Ishikawa (cell line): ENCODE data around the gene NFATC1.

Experiments used
- CEBPB ChIP-seq: IDR thresholded peaks from 2 replicates; pipeline ENCODE4 v1.6.1; 2012
- CREB1 ChIP-seq: IDR thresholded peaks from 2 replicates; pipeline ENCODE4 v1.6.1; 2012; ENCODE audit warnings: low read depth
- EGR1 ChIP-seq: IDR thresholded peaks from 2 replicates; pipeline ENCODE4 v1.6.1; 2012
- EP300 ChIP-seq: IDR thresholded peaks from 2 replicates; pipeline ENCODE4 v1.6.1; 2012; ENCODE audit warnings: borderline replicate concordance
- FOXM1 ChIP-seq: IDR thresholded peaks from 2 replicates; pipeline ENCODE4 v1.6.1; 2012; ENCODE audit warnings: low read depth, borderline replicate concordance
- NFIC ChIP-seq: IDR thresholded peaks from 2 replicates; pipeline ENCODE4 v1.6.1; 2012
- RAD21 ChIP-seq: IDR thresholded peaks from 2 replicates; pipeline ENCODE4 v1.6.1; 2012; ENCODE audit warnings: low read depth
- TAF1 ChIP-seq: IDR thresholded peaks from 2 replicates; pipeline ENCODE4 v1.6.1; 2012; ENCODE audit warnings: low read depth, mild to moderate bottlenecking
- TCF12 ChIP-seq: IDR thresholded peaks from 2 replicates; pipeline ENCODE4 v1.6.1; 2012; ENCODE audit warnings: low read depth
- TEAD4 ChIP-seq: IDR thresholded peaks from 2 replicates; pipeline ENCODE4 v1.6.1; 2012
- YY1 ChIP-seq: IDR thresholded peaks from 2 replicates; pipeline ENCODE4 v1.6.1; 2012; ENCODE audit warnings: low read depth
- TF ChIP-seq, protein P1 (sequence below): IDR thresholded peaks from 2 replicates; pipeline ENCODE4 v1.6.1; 2012
- TF ChIP-seq, protein P2 (sequence below): IDR thresholded peaks from 2 replicates; pipeline ENCODE4 v1.6.1; 2012
- TF ChIP-seq, protein P3 (sequence below): IDR thresholded peaks from 2 replicates; pipeline ENCODE4 v1.6.1; 2012; ENCODE audit warnings: low read depth, mild to moderate bottlenecking

DNA sequence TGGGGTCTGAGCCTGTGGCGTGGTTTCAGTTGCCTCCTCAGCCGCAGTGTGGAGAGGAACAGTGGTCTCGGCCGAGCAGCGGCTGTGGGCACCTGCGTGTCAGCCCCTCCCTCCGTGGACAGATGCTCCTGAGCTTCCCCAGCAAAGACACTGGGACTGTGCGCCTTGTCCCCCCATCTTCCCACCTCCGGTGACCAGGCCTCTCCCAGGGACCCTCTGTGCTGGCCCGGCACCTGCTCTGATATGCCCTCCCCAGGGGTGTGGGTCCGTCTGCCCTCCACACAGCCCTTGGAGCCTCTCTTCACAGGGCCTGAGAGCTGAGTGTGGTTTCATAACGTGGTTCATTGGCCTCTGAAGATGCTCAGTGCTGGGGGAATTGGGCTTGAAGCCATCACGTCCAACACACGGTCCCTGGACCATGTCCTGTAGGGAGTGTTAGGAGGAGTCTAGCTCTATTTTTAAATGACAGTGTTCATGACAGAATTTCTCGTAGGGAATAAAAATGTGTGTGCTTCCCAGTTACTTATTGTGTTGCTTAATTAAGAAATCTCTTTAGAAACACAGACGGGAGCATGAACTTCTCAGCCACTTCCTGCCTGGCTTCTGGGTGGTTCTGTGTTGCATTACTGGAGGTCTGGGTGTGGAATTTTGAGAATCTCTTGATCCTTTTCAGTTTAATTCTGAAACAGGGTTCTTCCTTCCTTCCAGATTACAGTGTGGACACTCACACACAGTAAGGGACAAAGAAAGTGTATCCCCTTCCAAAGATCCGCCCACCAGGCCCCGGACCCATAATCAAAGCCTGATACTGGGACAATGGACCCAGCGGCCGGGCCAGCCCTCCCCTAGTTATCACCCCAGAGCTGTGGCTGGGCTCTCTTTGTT, 110.7 kb downstream of the NFATC1 start:
- TF ChIP-seq FOXM1, result no peak
- TF ChIP-seq YY1, result no peak
- TF ChIP-seq RAD21, result no peak
- no peak for TF ChIP-seq TAF1
- TF ChIP-seq, protein P1, sequence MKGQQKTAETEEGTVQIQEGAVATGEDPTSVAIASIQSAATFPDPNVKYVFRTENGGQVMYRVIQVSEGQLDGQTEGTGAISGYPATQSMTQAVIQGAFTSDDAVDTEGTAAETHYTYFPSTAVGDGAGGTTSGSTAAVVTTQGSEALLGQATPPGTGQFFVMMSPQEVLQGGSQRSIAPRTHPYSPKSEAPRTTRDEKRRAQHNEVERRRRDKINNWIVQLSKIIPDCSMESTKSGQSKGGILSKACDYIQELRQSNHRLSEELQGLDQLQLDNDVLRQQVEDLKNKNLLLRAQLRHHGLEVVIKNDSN, result no peak
- TF ChIP-seq, protein P2, sequence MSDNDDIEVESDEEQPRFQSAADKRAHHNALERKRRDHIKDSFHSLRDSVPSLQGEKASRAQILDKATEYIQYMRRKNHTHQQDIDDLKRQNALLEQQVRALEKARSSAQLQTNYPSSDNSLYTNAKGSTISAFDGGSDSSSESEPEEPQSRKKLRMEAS, result no peak
- no peak for TF ChIP-seq EP300
- TF ChIP-seq CEBPB, result no peak
- TF ChIP-seq TCF12, result no peak
- TF ChIP-seq EGR1, result no peak
- TF ChIP-seq, protein P3, sequence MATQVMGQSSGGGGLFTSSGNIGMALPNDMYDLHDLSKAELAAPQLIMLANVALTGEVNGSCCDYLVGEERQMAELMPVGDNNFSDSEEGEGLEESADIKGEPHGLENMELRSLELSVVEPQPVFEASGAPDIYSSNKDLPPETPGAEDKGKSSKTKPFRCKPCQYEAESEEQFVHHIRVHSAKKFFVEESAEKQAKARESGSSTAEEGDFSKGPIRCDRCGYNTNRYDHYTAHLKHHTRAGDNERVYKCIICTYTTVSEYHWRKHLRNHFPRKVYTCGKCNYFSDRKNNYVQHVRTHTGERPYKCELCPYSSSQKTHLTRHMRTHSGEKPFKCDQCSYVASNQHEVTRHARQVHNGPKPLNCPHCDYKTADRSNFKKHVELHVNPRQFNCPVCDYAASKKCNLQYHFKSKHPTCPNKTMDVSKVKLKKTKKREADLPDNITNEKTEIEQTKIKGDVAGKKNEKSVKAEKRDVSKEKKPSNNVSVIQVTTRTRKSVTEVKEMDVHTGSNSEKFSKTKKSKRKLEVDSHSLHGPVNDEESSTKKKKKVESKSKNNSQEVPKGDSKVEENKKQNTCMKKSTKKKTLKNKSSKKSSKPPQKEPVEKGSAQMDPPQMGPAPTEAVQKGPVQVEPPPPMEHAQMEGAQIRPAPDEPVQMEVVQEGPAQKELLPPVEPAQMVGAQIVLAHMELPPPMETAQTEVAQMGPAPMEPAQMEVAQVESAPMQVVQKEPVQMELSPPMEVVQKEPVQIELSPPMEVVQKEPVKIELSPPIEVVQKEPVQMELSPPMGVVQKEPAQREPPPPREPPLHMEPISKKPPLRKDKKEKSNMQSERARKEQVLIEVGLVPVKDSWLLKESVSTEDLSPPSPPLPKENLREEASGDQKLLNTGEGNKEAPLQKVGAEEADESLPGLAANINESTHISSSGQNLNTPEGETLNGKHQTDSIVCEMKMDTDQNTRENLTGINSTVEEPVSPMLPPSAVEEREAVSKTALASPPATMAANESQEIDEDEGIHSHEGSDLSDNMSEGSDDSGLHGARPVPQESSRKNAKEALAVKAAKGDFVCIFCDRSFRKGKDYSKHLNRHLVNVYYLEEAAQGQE, result no peak
- no peak for TF ChIP-seq CREB1
- TF ChIP-seq NFIC, result no peak
- no peak for TF ChIP-seq TEAD4
